ENCODE data around the gene CASP2.

DNA sequence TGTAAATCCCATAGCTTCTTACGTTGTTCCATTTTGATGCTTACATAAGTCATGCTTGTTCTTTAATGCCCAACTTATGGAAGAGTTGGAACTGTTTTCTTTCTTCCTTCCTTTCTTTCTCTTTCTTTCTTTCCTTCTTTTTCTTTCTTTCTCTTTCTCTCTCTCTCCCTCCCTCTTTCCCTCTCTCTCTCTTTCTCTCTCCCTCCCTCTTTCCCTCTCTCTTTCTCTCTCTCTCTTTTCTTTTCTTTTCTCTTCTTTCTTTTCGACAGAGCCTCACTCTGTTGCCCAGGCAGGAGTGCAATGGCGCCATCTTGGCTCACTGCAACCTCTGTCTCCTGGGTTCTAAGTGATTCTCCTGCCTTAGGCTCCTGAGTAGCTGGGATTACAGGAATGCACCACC lies 55.4 kb downstream of the CASP2 start:
- TF ChIP-seq MTA1 (CRISPR knock-in tag; IDR thresholded peaks at IDR 0.05; ENCODE audit: borderline replicate concordance): no peak
- TF ChIP-seq, protein P1, sequence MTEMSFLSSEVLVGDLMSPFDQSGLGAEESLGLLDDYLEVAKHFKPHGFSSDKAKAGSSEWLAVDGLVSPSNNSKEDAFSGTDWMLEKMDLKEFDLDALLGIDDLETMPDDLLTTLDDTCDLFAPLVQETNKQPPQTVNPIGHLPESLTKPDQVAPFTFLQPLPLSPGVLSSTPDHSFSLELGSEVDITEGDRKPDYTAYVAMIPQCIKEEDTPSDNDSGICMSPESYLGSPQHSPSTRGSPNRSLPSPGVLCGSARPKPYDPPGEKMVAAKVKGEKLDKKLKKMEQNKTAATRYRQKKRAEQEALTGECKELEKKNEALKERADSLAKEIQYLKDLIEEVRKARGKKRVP (CRISPR knock-in tag; IDR thresholded peaks at IDR 0.05): no peak
- no peak for TF ChIP-seq CBX1 (IDR thresholded peaks at IDR 0.05; ENCODE audit: low read depth)
- TF ChIP-seq, protein P2, sequence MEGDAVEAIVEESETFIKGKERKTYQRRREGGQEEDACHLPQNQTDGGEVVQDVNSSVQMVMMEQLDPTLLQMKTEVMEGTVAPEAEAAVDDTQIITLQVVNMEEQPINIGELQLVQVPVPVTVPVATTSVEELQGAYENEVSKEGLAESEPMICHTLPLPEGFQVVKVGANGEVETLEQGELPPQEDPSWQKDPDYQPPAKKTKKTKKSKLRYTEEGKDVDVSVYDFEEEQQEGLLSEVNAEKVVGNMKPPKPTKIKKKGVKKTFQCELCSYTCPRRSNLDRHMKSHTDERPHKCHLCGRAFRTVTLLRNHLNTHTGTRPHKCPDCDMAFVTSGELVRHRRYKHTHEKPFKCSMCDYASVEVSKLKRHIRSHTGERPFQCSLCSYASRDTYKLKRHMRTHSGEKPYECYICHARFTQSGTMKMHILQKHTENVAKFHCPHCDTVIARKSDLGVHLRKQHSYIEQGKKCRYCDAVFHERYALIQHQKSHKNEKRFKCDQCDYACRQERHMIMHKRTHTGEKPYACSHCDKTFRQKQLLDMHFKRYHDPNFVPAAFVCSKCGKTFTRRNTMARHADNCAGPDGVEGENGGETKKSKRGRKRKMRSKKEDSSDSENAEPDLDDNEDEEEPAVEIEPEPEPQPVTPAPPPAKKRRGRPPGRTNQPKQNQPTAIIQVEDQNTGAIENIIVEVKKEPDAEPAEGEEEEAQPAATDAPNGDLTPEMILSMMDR (CRISPR knock-in tag; IDR thresholded peaks at IDR 0.05): no peak
- no peak for TF ChIP-seq ZNF367 (CRISPR knock-in tag; IDR thresholded peaks at IDR 0.05; ENCODE audit: borderline replicate concordance)
- no peak for TF ChIP-seq KDM5A (IDR thresholded peaks at IDR 0.05; ENCODE audit: borderline replicate concordance, low read length)
- TF ChIP-seq NR2F6 (IDR thresholded peaks at IDR 0.05): no peak
- TF ChIP-seq NR2F6 (CRISPR knock-in tag; IDR thresholded peaks at IDR 0.05): no peak
- TF ChIP-seq, protein P3, sequence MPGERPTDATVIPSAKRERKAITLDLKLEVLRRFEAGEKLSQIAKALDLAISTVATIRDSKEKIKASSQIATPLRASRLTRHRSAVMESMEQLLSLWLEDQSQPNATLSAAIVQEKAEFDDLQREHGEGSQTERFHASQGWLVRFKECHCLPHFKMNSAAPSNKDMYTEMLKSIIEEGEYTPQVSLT (CRISPR knock-in tag; IDR thresholded peaks at IDR 0.05; ENCODE audit: borderline replicate concordance, low read depth): no peak
- no peak for TF ChIP-seq CEBPB (IDR thresholded peaks at IDR 0.05; ENCODE audit: borderline replicate concordance, low read depth, low read length)
- no peak for TF ChIP-seq ZNF552 (CRISPR knock-in tag; IDR thresholded peaks at IDR 0.05; ENCODE audit: borderline replicate concordance)
